K562 (cell line): ENCODE results near the gene ST3GAL5. TPM values are rescaled to one million over a fixed set of nuclear protein-coding genes. Genes with fewer than 3 reads are reported as not detected.

Experiments
- CBFA2T3 ChIP-seq: fragments of 450-650 bp; IDR thresholded peaks from 2 replicates; pipeline ENCODE4 v1.6.1; 2017
- CXXC5 ChIP-seq: fragments of 250-450 bp; sonication (Bioruptor Pico); IDR thresholded peaks from 2 replicates; pipeline ENCODE4 v1.8.0; 2022; ENCODE audit warnings: inconsistent platforms, mild to moderate bottlenecking, moderate library complexity
- EP400 ChIP-seq: fragments of 450-650 bp; IDR thresholded peaks from 2 replicates; pipeline ENCODE4 v1.6.1; 2017; ENCODE audit warnings: antibody characterized with exemption, mild to moderate bottlenecking, moderate library complexity
- GATAD2B ChIP-seq: fragments of 450-650 bp; IDR thresholded peaks from 2 replicates; pipeline ENCODE4 v1.6.1; 2017; ENCODE audit warnings: mild to moderate bottlenecking, borderline replicate concordance
- KLF10 ChIP-seq: fragments of 250-450 bp; sonication (Bioruptor Pico); IDR thresholded peaks from 2 replicates; pipeline ENCODE4 v1.6.1; 2021; ENCODE audit warnings: matching md5 sums
- L3MBTL2 ChIP-seq: fragments of 450-650 bp; IDR thresholded peaks from 2 replicates; pipeline ENCODE4 v1.6.1; 2016; ENCODE audit warnings: mild to moderate bottlenecking, moderate library complexity
- LARP7 ChIP-seq: fragments of 450-650 bp; IDR thresholded peaks from 2 replicates; pipeline ENCODE4 v1.6.1; 2016
- MEF2A ChIP-seq: IDR thresholded peaks from 2 replicates; pipeline ENCODE4 v1.6.1; 2011; ENCODE audit warnings: low read depth, mild to moderate bottlenecking, low read length, moderate library complexity; ENCODE audit not compliant: control insufficient read depth
- MGA ChIP-seq: fragments of 450-650 bp; IDR thresholded peaks from 2 replicates; pipeline ENCODE4 v1.6.1; 2016; ENCODE audit warnings: mild to moderate bottlenecking, moderate library complexity
- PTRF ChIP-seq: fragments of 450-650 bp; IDR thresholded peaks from 2 replicates; pipeline ENCODE4 v1.6.1; 2016; ENCODE audit warnings: mild to moderate bottlenecking, missing genetic modification characterization, missing compliant biosample characterization
- SRSF7 ChIP-seq: fragments of 200-400 bp; formaldehyde crosslinking; optimal IDR thresholded peaks from 2 replicates; pipeline ENCODE3; 2017; ENCODE audit warnings: mild to moderate bottlenecking, low read depth, low read length
- TEAD4 ChIP-seq, 2 experiments: sonication (generic) in 1 of 2; formaldehyde crosslinking in 1 of 2; IDR thresholded peaks; 2 replicates each; pipeline versions ENCODE4 v1.6.1 to v1.8.0; 2012 to 2022; ENCODE audit warnings: borderline replicate concordance in 1 of 2, inconsistent platforms in 1 of 2, low read length in 1 of 2, mild to moderate bottlenecking in 1 of 2, missing genetic modification reagents in 1 of 2
- ZBED1 ChIP-seq: IDR thresholded peaks from 2 replicates; pipeline ENCODE4 v1.6.1; 2014
- polyA plus RNA-seq, 8 experiments: library from polyadenylated mRNA; depleted of rRNA in 4 of 8; stranded (reverse) in 5 of 8; unstranded in 3 of 8; fragments of >200 nt; fragmentation: Nextera tagmentation in 2 of 8; fragmentation: Illumina TruSeq in 1 of 8; extraction: Ambion mirVana in 2 of 8; extraction: Trizol in 1 of 8; gene quantifications; 2 replicates each; pipeline versions ENCODE4 v1.2.1 to v1.2.3, GENCODE V29; 2011 to 2014; ENCODE audit warnings: inconsistent platforms in 1 of 8, missing spikeins in 1 of 8
- total RNA-seq, 7 experiments: library from RNA; depleted of rRNA in 6 of 7; stranded (reverse); fragments of >200 nt in 6 of 7; fragmentation: Illumina TruSeq in 2 of 7; extraction: Trizol in 2 of 7; gene quantifications; 2 replicates each; pipeline versions ENCODE4 v1.2.1 to v1.2.3, GENCODE V29; 2011 to 2021; ENCODE audit warnings: low replicate concordance in 1 of 7
- TF ChIP-seq, protein P1 (sequence below): fragments of 450-650 bp; IDR thresholded peaks from 2 replicates; pipeline ENCODE4 v1.6.1; 2017; ENCODE audit warnings: antibody characterized with exemption
- TF ChIP-seq, protein P2 (sequence below), 2 experiments: fragments of 450-650 bp in 1 of 2; sonication (generic) in 1 of 2; formaldehyde crosslinking in 1 of 2; IDR thresholded peaks in 1 of 2; conservative IDR thresholded peaks in 1 of 2; 2 replicates each; pipeline versions ENCODE4 v1.6.1 to v1.8.1; 2016 to 2023; ENCODE audit warnings: mild to moderate bottlenecking in 2 of 2, moderate library complexity in 2 of 2, inconsistent platforms in 1 of 2, missing genetic modification reagents in 1 of 2

ST3GAL5 gene
- total and polyA plus RNA-seq, 9 of the 15 experiments (the other 6 are each of a cell fraction or from before 2014, with no cell fraction given), result 1.6 to 10.0 (median 4.2) TPM

DNA sequence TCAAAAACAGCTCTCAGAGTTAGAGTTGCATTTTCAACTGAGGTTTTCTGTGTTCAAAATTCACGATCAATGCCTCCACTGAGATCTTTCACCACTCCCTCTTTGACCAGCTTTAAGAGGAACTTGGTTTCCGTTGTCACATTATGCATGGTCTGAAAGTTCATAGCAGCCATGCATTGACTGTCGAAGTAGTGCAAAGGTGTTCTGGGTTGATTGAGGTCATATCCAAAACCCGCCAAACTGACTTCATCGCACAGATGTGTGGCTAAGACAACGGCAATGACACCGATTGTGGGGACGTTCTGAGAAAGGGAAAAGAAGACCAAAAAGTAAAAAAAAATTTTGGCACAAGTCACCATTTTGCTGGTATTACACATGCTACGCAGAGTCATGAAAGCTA lies 48.7 kb downstream of the ST3GAL5 start (continued):
- TF ChIP-seq MGA, result peak; percentile 38
- TF ChIP-seq L3MBTL2, result peak; percentile 63
- TF ChIP-seq, protein P1, sequence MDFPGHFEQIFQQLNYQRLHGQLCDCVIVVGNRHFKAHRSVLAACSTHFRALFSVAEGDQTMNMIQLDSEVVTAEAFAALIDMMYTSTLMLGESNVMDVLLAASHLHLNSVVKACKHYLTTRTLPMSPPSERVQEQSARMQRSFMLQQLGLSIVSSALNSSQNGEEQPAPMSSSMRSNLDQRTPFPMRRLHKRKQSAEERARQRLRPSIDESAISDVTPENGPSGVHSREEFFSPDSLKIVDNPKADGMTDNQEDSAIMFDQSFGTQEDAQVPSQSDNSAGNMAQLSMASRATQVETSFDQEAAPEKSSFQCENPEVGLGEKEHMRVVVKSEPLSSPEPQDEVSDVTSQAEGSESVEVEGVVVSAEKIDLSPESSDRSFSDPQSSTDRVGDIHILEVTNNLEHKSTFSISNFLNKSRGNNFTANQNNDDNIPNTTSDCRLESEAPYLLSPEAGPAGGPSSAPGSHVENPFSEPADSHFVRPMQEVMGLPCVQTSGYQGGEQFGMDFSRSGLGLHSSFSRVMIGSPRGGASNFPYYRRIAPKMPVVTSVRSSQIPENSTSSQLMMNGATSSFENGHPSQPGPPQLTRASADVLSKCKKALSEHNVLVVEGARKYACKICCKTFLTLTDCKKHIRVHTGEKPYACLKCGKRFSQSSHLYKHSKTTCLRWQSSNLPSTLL, result no peak
- TF ChIP-seq MEF2A, result 0 out of 2 replicates have a peak, but pooled peaks have one; percentile 26
- TF ChIP-seq CBFA2T3, result peak; percentile 77
- no peak for TF ChIP-seq SRSF7
- TF ChIP-seq EP400, result no peak
- TF ChIP-seq ZBED1, result no peak
- no peak for TF ChIP-seq KLF10 (CRISPR knock-in tag)
- TF ChIP-seq GATAD2B, result no peak
- TF ChIP-seq CXXC5 (CRISPR knock-in tag), result 0 out of 2 replicates have a peak, but pooled peaks have one; percentile 12
- no peak for TF ChIP-seq LARP7
- peak; percentile 71 for TF ChIP-seq TEAD4 (IDR thresholded peaks at IDR 0.05; ENCODE audit: low read length)
- TF ChIP-seq TEAD4 (CRISPR knock-in tag; IDR thresholded peaks at IDR 0.05; ENCODE audit: borderline replicate concordance), result no peak
- TF ChIP-seq, protein P2, sequence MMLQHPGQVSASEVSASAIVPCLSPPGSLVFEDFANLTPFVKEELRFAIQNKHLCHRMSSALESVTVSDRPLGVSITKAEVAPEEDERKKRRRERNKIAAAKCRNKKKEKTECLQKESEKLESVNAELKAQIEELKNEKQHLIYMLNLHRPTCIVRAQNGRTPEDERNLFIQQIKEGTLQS (IDR thresholded peaks at IDR 0.05), result peak; percentile 22; the same call in 1 of the 2 replicates
- TF ChIP-seq, protein P2 (CRISPR knock-in tag; conservative IDR thresholded peaks at IDR 0.05), result no peak
- TF ChIP-seq PTRF (tag), result no peak
